GM18909 (cell line): ENCODE results near the gene MMP23B.
"Not testable (repeated sequence)": the region's sequence is repeated elsewhere in the genome, so short reads cannot be mapped to it uniquely, and the experiment has no call there.

Experiments
- ATAC-seq: cut with Tn5 transposase; IDR thresholded peaks from one replicate; pipeline ENCODE4 v1.9.1; 2021; ENCODE audit warnings: mild to moderate bottlenecking; ENCODE audit not compliant: unreplicated experiment, poor library complexity

Gene MMP23B

GRCh38 chr1:1662830-1663560 is 31.0 kb downstream of the MMP23B start:
- not testable (repeated sequence) for ATAC-seq

GRCh38 chr1:1664318-1664717 is 32.3 kb downstream of the MMP23B start:
- not testable (repeated sequence) for ATAC-seq

- ATAC-seq = no peak
These were observed 33.2 kb downstream of the MMP23B start for GRCh38 chr1:1664941-1665814.

DNA sequence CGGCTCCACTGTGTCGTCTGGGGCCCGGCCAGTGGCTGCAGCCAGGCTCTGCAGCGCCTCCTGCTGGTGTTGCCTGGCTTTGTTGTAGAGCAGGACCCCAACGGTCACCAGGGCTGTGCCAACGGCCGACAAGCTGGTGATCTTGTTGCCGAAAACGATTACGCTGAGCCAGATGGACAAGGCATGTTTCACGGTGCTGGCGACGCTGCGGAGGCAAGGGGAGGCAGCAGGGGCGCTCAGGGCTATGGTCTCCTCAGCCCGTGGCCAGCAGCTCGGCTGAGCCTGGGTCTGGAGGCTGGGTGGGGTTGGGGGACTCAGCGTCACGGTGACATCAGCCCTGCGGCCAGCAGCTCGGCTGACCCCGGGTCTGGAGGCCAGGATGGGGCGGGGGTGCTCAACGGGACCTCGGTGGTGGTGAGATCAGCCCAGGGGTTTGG is 33.9 kb downstream of the MMP23B start:
- no peak for ATAC-seq

DNA sequence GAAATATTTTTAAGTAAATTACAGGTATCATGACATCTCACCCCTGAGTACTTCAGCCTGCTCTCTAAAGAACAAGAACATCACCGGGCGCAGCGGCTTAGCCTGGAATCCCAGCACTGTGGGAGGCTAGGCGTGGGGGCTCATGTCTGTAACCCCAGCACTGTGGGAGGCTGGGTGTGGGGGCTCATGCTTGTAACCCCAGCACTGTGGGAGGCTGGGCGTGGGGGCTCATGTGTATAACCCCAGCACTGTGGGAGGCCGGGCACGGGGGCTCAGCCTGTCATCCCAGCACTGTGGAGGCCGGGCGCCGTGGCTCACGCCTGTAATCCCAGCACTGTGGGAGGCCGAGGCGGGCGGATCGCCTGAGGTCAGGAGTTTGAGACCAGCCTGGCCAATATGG is 34.6 kb downstream of the MMP23B start:
- no peak for ATAC-seq

DNA sequence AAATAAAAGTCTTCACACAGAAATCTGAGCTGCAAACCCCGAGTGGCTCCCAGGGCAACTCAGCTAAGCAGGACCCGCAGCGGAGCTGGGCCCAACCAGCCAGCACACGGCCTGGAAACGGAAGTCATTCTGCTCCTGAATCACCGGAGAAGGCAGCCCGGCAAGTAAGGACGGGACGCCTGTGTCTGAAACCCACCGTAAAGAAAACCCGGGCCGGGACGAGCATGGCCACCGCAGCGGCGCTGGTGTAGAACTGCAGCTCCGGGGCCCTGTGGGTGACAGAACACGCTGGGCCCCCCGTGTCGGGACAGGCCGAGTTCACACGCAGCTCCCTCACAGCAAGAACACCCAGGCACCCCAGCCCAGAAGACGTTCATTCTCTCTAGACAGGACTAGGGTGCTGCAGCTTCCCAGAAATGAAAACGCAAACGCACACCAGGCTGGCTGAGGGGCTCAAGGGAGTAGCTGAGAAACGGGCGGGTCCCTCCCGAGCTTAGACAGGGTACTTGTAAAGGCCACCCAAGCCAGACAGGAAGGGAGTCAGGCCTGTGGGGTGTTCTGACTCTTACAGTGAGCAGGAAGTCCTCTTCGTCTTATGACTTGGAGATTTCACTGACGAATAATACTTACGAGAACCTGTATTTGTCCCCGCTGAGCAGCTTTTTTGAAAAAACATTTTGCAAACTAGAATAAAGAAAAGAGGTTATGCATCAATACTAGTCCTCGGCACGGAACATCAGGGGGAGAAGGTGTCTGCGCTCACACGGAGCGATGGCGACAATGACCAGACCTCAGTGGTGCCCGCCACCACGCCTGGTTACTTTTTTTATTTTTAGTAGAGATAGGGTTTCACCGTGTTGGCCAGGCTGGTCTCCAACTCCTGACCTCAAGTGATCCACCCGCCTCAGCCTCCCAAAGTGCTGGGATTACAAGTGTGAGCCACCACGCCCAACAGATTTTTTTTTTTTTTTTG is 37.8 kb downstream of the MMP23B start:
- no peak for ATAC-seq

DNA sequence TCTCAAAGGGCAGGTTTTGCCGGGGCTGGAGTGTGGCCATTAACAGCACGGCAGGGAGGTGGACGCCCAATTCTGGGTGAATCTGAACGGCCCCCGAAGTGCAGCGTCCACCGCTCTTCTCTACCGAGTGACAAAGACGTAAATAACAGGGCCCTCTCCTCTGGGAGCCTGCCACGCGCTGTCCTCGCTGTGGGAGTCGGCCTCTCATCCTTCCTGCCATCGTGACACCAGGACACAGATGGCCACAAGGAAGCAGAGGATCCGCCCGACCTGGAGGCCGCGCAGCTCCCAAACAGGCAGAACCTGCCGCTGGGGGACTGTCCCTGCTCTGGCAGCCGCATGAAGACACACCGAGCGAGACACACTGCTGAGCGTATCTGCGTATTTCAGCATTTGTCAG is 38.9 kb downstream of the MMP23B start:
- ATAC-seq = no peak

DNA sequence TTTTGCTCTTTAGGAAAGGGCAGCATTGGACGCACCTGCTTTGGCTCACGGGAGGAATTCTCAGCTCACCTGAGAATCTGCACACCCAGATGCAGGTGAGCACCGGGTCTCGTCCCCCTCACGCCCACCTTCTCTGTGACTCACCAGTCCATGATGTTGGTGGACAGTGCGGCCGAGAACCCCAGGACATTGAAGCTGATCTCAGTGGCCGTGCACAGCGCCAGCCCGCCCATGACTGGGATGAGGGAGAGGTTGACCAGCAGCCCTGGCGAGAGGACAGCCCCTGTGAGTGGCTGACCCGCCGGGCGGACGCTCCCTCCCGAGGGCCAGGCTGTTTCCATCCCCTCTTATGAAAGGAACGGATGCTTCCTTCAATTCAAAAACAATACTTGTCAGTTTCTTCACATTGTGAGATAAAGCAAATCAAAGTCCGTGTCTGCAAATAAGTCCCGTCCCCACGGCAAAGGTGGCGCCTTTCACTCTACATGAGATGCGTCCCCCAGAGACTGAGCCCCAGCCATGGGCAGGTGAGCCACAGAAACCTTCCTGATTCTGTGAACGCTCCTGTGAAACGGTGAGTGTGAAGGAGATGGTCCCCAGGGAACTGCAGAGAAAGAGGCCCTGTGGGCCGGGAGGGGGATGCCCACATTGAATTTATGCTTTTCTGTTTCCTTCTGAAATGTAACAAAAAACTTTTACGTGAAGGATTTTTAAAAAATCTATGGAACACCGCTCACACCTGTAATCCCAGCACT is 39.6 kb downstream of the MMP23B start:
- no peak for ATAC-seq

DNA sequence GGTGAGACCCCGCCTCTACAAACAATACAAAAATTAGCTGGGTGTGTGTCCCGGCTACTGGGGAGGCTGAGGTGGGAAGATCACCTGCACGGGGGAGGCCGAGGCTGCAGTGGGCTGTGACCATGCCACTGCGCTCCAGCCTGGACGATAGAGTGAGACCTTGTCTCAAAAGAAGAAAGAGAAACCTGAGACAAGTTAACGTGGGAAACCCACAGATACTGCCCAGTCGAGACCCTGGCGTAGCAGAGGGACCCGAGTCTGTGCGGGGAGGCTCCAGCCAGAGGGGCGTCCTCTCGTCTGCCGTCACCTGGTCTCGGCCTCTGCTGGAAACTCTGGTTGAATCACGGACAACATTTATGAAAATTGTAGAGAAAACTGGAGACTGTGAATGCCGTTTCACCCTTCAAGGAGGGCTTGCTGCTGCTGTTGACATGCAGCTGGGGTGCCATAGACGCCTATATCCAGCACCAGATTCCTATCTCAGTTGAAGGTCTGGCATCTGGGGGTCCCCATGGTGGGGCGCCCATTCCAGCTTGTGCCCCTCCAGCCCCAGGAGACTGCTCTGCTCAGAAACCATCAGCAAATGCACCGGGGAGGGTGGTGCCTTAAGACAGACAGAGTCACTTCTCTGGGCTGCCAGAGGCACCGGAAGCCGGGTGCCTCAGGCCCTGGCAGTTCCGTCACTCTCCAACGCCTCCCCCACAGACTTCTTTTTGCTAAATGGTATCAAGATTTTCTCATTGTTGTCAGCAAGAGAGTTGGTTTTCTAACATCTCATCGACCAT is 40.4 kb downstream of the MMP23B start:
- no peak for ATAC-seq

- ATAC-seq = not testable (repeated sequence)
These were observed 42.8 kb downstream of the MMP23B start for GRCh38 chr1:1674806-1675205.

DNA sequence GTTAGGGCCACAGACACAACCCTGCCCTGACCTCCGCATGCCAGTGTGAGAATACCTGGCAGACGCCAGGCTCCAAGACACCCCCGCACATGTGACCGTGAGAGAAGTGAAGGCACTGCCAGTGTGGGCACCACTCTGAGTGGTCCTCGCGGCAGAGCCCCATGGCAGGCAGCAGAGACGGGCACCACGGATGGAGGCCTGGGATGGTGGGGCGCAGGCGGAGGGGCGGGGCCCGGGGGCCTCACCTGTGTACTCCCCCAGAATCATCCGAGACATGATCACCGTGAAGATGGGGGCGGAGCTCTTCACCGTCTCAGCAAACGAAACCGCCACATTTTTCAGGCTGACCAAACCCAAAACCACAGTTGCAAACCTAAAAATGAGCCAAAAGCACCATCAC is 43.2 kb downstream of the MMP23B start:
- not testable (repeated sequence) for ATAC-seq

DNA sequence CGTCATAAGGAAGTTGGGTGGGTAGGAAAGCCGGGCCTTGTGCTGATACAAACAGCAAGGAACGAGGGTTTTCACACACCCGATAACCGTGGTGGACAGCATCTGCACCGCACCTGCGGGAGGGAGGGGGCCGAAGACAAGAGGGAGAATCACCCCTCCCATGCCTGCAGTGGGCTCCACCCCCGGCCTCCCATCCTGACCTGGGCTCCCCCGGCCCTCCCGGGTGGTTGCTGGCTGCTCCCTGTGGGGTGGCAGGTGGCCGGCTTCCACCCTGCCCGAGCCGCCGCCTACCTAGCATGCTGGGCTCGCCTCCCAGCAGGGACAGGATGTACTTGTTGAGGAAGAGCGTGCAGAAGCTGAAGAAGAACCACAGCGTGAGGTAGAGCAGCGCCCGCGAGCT is 44.1 kb downstream of the MMP23B start:
- not testable (repeated sequence) for ATAC-seq

- peak; percentile 71 for ATAC-seq
These were observed 46.0 kb downstream of the MMP23B start for GRCh38 chr1:1677718-1678580.

GRCh38 chr1:1678581-1679380 is 46.8 kb downstream of the MMP23B start:
- no peak for ATAC-seq

GRCh38 chr1:1680031-1680911 is 48.3 kb downstream of the MMP23B start:
- no peak for ATAC-seq

DNA sequence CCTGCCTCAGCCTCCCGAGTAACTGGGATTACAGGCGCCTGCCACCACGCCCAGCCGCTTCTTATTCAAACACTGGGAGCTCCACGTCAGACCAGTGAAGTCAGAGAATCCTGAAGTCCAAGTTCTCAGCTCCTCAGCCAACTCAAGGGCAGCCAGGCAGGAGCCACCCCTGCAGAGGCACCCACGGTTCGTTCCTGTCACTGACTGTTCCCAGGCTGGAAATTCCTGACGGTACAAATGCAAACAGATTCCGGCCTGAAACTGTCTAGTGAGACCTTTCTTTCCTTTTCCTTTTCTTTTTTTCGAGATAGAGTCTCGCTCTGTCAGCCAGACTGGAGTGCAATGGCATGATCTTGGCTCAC is 48.9 kb downstream of the MMP23B start:
- ATAC-seq = no peak
